A673 (cell line): ENCODE data around the gene EFCAB6. TPM values are rescaled to one million over a fixed set of nuclear protein-coding genes. Genes with fewer than 3 reads are reported as not detected.
A peak's percentile ranks its signal among the peaks of the same experiment; 100 is the strongest.
"Not testable (repeated sequence)": the region's sequence is repeated elsewhere in the genome, so short reads cannot be mapped to it uniquely, and the experiment has no call there.

Experiments used
- BruUV-seq: library from RNA; stranded (reverse); fragments of 400-500 nt; replicated peaks from 2 replicates; lab custom pipeline; 2021; lab: Mats Ljungman, UMichigan
- CTCF ChIA-PET: fragments of 300-600 bp; sonication (Branson Sonifier 250); formaldehyde crosslinking; loops from one replicate; lab custom pipeline; 2022; ENCODE audit warnings: antibody characterized with exemption; lab: Charles Lee
- POLR2A ChIA-PET: fragments of 300-600 bp; sonication (Branson Sonifier 250); formaldehyde crosslinking; loops from one replicate; lab custom pipeline; 2022; ENCODE audit warnings: antibody characterized with exemption; ENCODE audit not compliant: low non-redundant PET; lab: Charles Lee
- DNase-seq: peaks from one replicate; pipeline ENCODE4 v3.0.0-alpha.2; 2015; ENCODE audit warnings: low spot score
- H3K27ac ChIP-seq: fragments of 200-600 bp; sonication (generic); 2 replicates; pipeline ENCODE4 v1.5.1; 2016; ENCODE audit warnings: mixed run types, low read depth, mild to moderate bottlenecking, mixed read lengths, antibody characterized with exemption, low read length; ENCODE audit not compliant: poor library complexity, severe bottlenecking
- H3K27me3 ChIP-seq: fragments of 200-600 bp; sonication (generic); replicated peaks from 2 replicates; pipeline ENCODE4 v1.6.1; 2017; ENCODE audit warnings: mixed run types, low read depth, mild to moderate bottlenecking, mixed read lengths, antibody characterized with exemption, low read length; ENCODE audit not compliant: insufficient read depth, poor library complexity
- H3K36me3 ChIP-seq: fragments of 200-600 bp; sonication (generic); 2 replicates; pipeline ENCODE4 v1.6.1; 2016; ENCODE audit warnings: mixed run types, mild to moderate bottlenecking, mixed read lengths, antibody characterized with exemption, low read length; ENCODE audit not compliant: insufficient read depth, poor library complexity, severe bottlenecking
- H3K4me1 ChIP-seq: fragments of 200-600 bp; sonication (generic); 2 replicates; pipeline ENCODE4 v1.6.1; 2017; ENCODE audit warnings: mixed run types, mild to moderate bottlenecking, mixed read lengths, antibody characterized with exemption, low read length; ENCODE audit not compliant: insufficient read depth, poor library complexity, severe bottlenecking
- H3K4me3 ChIP-seq: fragments of 200-600 bp; sonication (generic); 2 replicates; pipeline ENCODE4 v1.5.1; 2016; ENCODE audit warnings: low read depth, mixed run types, mild to moderate bottlenecking, mixed read lengths, low read length; ENCODE audit not compliant: poor library complexity, severe bottlenecking
- H3K9me3 ChIP-seq: fragments of 200-600 bp; sonication (generic); 2 replicates; pipeline ENCODE4 v1.6.1; 2016; ENCODE audit warnings: mixed run types, low read depth, mild to moderate bottlenecking, mixed read lengths, antibody characterized with exemption, low read length; ENCODE audit not compliant: poor library complexity, severe bottlenecking
- CTCF ChIP-seq: fragments of 300-800, 200-600 bp; sonication (generic); conservative IDR thresholded peaks from 2 replicates; pipeline ENCODE4 v1.5.1; 2017; ENCODE audit warnings: low read depth, mild to moderate bottlenecking, antibody characterized with exemption, low read length, moderate library complexity, mixed read lengths
- EZH2 ChIP-seq: fragments of 200-600 bp; sonication (generic); IDR thresholded peaks from 2 replicates; pipeline ENCODE4 v1.6.1; 2017; ENCODE audit warnings: borderline replicate concordance, low read depth, mild to moderate bottlenecking, mixed read lengths, antibody characterized with exemption, low read length; ENCODE audit not compliant: poor library complexity, severe bottlenecking
- intact Hi-C: fragments of 100-400 bp; cut with micrococcal nuclease; formaldehyde crosslinking; loops from one replicate; pipeline ENCODE4 v1.10.0; 2022; ENCODE audit not compliant: unreplicated experiment
- total RNA-seq: library from RNA; stranded (reverse); gene quantifications from 2 replicates; pipeline ENCODE4 v1.2.3, GENCODE V29; 2021

Gene EFCAB6
- total RNA-seq, 1 experiment from 2014 or later = 0.41 TPM

- intact Hi-C loops = no loop called here
- no peak for TF ChIP-seq CTCF
- TF ChIP-seq EZH2 = no peak
- no peaks in the 10 kb centered on the region for H3K36me3 ChIP-seq
- H3K4me3 ChIP-seq = no peak overlapping the region
- no peak overlapping the region for H3K27ac ChIP-seq
- ChIA-PET CTCF (no interaction called here), POLR2A (no interaction called here)
- DNase-seq = no peak
- H3K27me3 ChIP-seq = peaks cover 22% of the 10 kb centered on the region
- no TSS peak for BruUV-seq
- H3K4me1 ChIP-seq = no peaks in the 10 kb centered on the region
- no peaks in the 10 kb centered on the region for H3K9me3 ChIP-seq
Observed at GRCh38 chr22:43667656-43668055, 144.4 kb downstream of the EFCAB6 start.

GRCh38 chr22:43666457-43666856, 145.6 kb downstream of the EFCAB6 start:
- DNase-seq = no peak
- Histone ChIP-seq H3K9me3 (no peaks in the 10 kb centered on the region), H3K36me3 (no peaks in the 10 kb centered on the region), H3K27ac (no peak overlapping the region), H3K27me3 (peaks cover 22% of the 10 kb centered on the region), H3K4me3 (no peak overlapping the region), H3K4me1 (no peaks in the 10 kb centered on the region)
- ChIA-PET CTCF (no interaction called here), POLR2A (interaction anchor here (0.6 kb wide), 1 partner anchor 1000 kb away, joined by 23 read pairs; no protein-coding TSS in a partner anchor)
- intact Hi-C loops = no loop called here
- BruUV-seq = no TSS peak
- no peak for TF ChIP-seq EZH2
- no peak for TF ChIP-seq CTCF

- H3K4me1 ChIP-seq = no peaks in the 10 kb centered on the region
- CTCF ChIA-PET = no interaction called here
Observed at GRCh38 chr22:43658823-43659222, 153.3 kb downstream of the EFCAB6 start.

GRCh38 chr22:43656581-43656980, 155.5 kb downstream of the EFCAB6 start:
- H3K27ac ChIP-seq, CTCF ChIA-PET, intact Hi-C loops, DNase-seq, POLR2A ChIA-PET, BruUV-seq, H3K9me3 ChIP-seq, H3K4me3 ChIP-seq, H3K36me3 ChIP-seq, H3K27me3 ChIP-seq, H3K4me1 ChIP-seq: not testable (repeated sequence)

More at GRCh38 chr22:43658823-43659222, 153.3 kb downstream of the EFCAB6 start:
- Histone ChIP-seq H3K27me3 (peaks cover 4% of the 10 kb centered on the region), H3K4me3 (no peak overlapping the region), H3K9me3 (no peaks in the 10 kb centered on the region), H3K27ac (no peak overlapping the region), H3K36me3 (no peaks in the 10 kb centered on the region)
- DNase-seq = peak; percentile 4
- TF ChIP-seq EZH2 (no peak), CTCF (no peak)
- POLR2A ChIA-PET = no interaction called here
- intact Hi-C loops = no loop called here
- no TSS peak for BruUV-seq
